RPMI7951 (cell line): Measurements from ENCODE around the gene PITPNM3. TPM values are rescaled to one million over a fixed set of nuclear protein-coding genes. Genes with fewer than 3 reads are reported as not detected.

Experiments used
- DNase-seq: peaks from one replicate; pipeline ENCODE4 v3.0.0-alpha.2; 2012; ENCODE audit warnings: low read depth
- total RNA-seq: library from RNA; depleted of rRNA; stranded (reverse); fragments of >200 nt; shearing (Covaris generic); gene quantifications from 2 replicates; pipeline ENCODE4 v1.2.3, GENCODE V29; 2014

Gene PITPNM3
- total RNA-seq, 1 experiment from 2014 or later: 0.12 TPM

- no peak for DNase-seq
Observed at GRCh38 chr17:6551869-6552531, 4.4 kb downstream of the PITPNM3 start.

- DNase-seq: no peak
Observed at GRCh38 chr17:6551356-6551755, 5.0 kb downstream of the PITPNM3 start.

GRCh38 chr17:6549384-6550036 is 6.8 kb downstream of the PITPNM3 start:
- DNase-seq: no peak

GRCh38 chr17:6548578-6549330 is 7.6 kb downstream of the PITPNM3 start:
- no peak for DNase-seq

GRCh38 chr17:6548034-6548433 is 8.3 kb downstream of the PITPNM3 start:
- no peak for DNase-seq

- DNase-seq: no peak
Observed at GRCh38 chr17:6547336-6547735, 9.0 kb downstream of the PITPNM3 start.

GRCh38 chr17:6546069-6546718 is 10.2 kb downstream of the PITPNM3 start:
- peak; percentile 78 for DNase-seq

GRCh38 chr17:6545291-6545690 is 11.1 kb downstream of the PITPNM3 start:
- no peak for DNase-seq

- no peak for DNase-seq
Observed at GRCh38 chr17:6544011-6544370, 12.4 kb downstream of the PITPNM3 start.

GRCh38 chr17:6543079-6544010 is 13.0 kb downstream of the PITPNM3 start:
- no peak for DNase-seq

- no peak for DNase-seq
Observed at GRCh38 chr17:6542577-6542976, 13.8 kb downstream of the PITPNM3 start.

- DNase-seq: no peak
Observed at GRCh38 chr17:6541886-6542285, 14.5 kb downstream of the PITPNM3 start.

- DNase-seq: no peak
Observed at GRCh38 chr17:6539871-6540270, 16.5 kb downstream of the PITPNM3 start.

GRCh38 chr17:6536566-6537065 is 19.7 kb downstream of the PITPNM3 start:
- no peak for DNase-seq

- no peak for DNase-seq
Observed at GRCh38 chr17:6536053-6536452, 20.3 kb downstream of the PITPNM3 start.

GRCh38 chr17:6534846-6535514 is 21.4 kb downstream of the PITPNM3 start:
- no peak for DNase-seq

GRCh38 chr17:6532441-6532885 is 23.9 kb downstream of the PITPNM3 start:
- no peak for DNase-seq

- no peak for DNase-seq
Observed at GRCh38 chr17:6531575-6531974, 24.8 kb downstream of the PITPNM3 start.

- DNase-seq: no peak
Observed at GRCh38 chr17:6530324-6530920, 25.9 kb downstream of the PITPNM3 start.

GRCh38 chr17:6528557-6528956 is 27.8 kb downstream of the PITPNM3 start:
- DNase-seq: no peak
